ENCODE results near the gene SNTG2. TPM values are rescaled to one million over a fixed set of nuclear protein-coding genes. Genes with fewer than 3 reads are reported as not detected.

Gene SNTG2
- not detected in 2 replicates for total RNA-seq

GRCh38 chr2:950080-950966, at the start of gene SNTG2:
Gene SNTG2, plus strand, starts transcription at chr2:950849. Its CDS starts 148 bp downstream, at chr2:950997.

GRCh38 chr2:1413156-1413710, 462.6 kb downstream of the SNTG2 start, which contains the start of gene TPO:
Gene TPO, plus strand, starts transcription at chr2:1413463. Its CDS starts 946 bp downstream, at chr2:1414409.

Measured in endothelial cell of coronary artery (primary cell).